Measurements from ENCODE around the gene ILF2.

DNA sequence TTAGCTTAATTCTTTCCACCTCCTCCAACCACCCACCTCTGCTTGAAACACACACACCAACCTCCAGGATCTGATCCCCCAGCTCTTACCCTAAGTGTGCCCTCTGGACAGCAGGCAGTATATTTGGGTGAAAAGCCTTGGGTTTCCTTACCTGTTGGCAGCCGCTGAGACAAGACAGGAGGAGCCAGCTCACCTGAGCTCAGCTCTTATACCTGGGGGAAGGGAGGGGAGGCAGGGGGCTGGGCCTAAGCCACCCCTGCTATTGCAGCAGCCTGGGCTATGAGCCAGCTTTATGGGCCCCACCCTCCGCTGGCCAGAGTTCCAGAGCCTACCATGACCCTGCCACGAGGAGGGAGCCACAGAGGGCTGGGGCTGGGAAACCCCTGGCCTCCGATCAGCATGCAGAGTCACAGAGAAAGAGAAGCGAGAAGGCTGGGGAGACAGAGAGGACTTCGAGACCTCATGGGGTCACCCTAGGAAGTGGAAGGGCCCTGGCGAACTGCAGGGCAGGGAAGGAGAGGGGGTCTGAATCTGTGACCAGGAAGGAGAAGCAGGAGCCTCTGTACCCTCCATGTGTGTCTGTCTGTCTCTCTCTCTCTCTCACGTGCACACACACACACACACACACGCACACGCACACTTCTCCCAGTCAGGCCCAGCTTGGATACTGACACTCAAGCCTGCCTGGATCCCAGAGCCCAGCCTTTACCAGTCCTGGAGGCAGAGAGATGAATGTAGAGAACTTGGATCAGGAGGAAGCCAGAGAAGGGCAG lies 54.5 kb downstream of the ILF2 start, which contains the start of gene S100A14:
- TF ChIP-seq EZH2 (IDR thresholded peaks at IDR 0.05; ENCODE audit: insufficient read depth, poor library complexity, severe bottlenecking) (no peak), EZH2phosphoT487 (IDR thresholded peaks at IDR 0.05; ENCODE audit: insufficient read depth, low read depth) (no peak)

Data from GM23248 (cell line).